Measurements from ENCODE around the gene TENT5C.

DNA sequence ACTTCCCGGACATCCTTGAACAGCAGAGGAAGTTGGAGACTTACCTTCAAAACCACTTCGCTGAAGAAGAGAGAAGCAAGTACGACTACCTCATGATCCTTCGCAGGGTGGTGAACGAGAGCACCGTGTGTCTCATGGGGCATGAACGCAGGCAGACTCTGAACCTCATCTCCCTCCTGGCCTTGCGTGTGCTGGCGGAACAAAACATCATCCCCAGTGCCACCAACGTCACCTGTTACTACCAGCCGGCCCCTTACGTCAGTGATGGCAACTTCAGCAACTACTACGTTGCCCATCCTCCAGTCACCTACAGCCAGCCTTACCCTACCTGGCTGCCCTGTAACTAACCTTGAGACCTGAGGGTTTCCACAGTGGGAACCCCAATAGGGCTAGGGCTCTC lies 17.9 kb downstream of the TENT5C start:
- TF ChIP-seq, protein P1, sequence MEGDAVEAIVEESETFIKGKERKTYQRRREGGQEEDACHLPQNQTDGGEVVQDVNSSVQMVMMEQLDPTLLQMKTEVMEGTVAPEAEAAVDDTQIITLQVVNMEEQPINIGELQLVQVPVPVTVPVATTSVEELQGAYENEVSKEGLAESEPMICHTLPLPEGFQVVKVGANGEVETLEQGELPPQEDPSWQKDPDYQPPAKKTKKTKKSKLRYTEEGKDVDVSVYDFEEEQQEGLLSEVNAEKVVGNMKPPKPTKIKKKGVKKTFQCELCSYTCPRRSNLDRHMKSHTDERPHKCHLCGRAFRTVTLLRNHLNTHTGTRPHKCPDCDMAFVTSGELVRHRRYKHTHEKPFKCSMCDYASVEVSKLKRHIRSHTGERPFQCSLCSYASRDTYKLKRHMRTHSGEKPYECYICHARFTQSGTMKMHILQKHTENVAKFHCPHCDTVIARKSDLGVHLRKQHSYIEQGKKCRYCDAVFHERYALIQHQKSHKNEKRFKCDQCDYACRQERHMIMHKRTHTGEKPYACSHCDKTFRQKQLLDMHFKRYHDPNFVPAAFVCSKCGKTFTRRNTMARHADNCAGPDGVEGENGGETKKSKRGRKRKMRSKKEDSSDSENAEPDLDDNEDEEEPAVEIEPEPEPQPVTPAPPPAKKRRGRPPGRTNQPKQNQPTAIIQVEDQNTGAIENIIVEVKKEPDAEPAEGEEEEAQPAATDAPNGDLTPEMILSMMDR (IDR thresholded peaks at IDR 0.05; ENCODE audit: low read depth, low read length, poor library complexity, severe bottlenecking): no peak
- no peak for TF ChIP-seq EZH2phosphoT487 (IDR thresholded peaks at IDR 0.05; ENCODE audit: borderline replicate concordance, low read length)

All from DOHH2 (cell line).